ENCODE measurements around the gene KCND3.

DNA sequence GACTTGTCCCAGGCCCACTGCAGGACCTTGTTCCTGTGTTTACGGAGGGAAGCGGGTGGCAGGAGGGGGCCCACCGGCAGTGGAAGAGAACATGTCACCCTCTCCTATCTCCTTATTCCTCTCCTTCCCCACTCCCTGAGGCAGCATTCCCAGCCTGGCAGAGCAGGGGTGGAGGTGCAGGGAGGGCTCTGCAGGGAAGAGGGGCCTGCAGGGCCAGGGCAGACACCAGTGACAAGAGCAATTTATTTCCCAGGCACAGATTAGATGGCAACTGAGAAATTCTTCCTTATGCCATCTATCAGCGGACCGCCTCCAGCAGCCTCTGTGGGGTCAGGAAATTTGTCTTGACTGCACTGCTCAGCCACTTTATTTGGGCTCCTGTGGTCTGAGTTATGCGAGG, 127.9 kb downstream of the KCND3 start:
- TF ChIP-seq, protein P1, sequence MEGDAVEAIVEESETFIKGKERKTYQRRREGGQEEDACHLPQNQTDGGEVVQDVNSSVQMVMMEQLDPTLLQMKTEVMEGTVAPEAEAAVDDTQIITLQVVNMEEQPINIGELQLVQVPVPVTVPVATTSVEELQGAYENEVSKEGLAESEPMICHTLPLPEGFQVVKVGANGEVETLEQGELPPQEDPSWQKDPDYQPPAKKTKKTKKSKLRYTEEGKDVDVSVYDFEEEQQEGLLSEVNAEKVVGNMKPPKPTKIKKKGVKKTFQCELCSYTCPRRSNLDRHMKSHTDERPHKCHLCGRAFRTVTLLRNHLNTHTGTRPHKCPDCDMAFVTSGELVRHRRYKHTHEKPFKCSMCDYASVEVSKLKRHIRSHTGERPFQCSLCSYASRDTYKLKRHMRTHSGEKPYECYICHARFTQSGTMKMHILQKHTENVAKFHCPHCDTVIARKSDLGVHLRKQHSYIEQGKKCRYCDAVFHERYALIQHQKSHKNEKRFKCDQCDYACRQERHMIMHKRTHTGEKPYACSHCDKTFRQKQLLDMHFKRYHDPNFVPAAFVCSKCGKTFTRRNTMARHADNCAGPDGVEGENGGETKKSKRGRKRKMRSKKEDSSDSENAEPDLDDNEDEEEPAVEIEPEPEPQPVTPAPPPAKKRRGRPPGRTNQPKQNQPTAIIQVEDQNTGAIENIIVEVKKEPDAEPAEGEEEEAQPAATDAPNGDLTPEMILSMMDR (IDR thresholded peaks at IDR 0.05; ENCODE audit: low read depth, low read length): no peak
- TF ChIP-seq EZH2phosphoT487 (IDR thresholded peaks at IDR 0.05; ENCODE audit: low read depth): no peak
